Smooth muscle cell (in vitro differentiated cells): Measurements from ENCODE around the gene TIMM17A. TPM values are rescaled to one million over a fixed set of nuclear protein-coding genes. Genes with fewer than 3 reads are reported as not detected.
"Not testable (repeated sequence)": the region's sequence is repeated elsewhere in the genome, so short reads cannot be mapped to it uniquely, and the experiment has no call there.

Experiments used
- DNase-seq: peaks from one replicate; lab custom pipeline; 2025; ENCODE audit not compliant: unreplicated experiment; lab: John Stamatoyannopoulos, UW
- H2AFZ ChIP-seq: fragments of 200-600 bp; sonication (generic); 2 replicates; pipeline ENCODE4 v1.6.0; 2016; ENCODE audit warnings: antibody characterized with exemption, low read depth, mild to moderate bottlenecking
- H3F3A ChIP-seq: fragments of 200-600 bp; sonication (generic); 2 replicates; pipeline ENCODE4 v1.6.0; 2017; ENCODE audit warnings: antibody characterized with exemption, low read depth
- H3K27ac ChIP-seq: fragments of 200-600 bp; sonication (generic); 2 replicates; pipeline ENCODE4 v1.5.1; 2016; ENCODE audit warnings: low read depth, mild to moderate bottlenecking
- H3K27me3 ChIP-seq: fragments of 200-600 bp; sonication (generic); 2 replicates; pipeline ENCODE4 v1.6.1; 2016; ENCODE audit warnings: low read depth, mild to moderate bottlenecking
- H3K36me3 ChIP-seq: fragments of 200-600 bp; sonication (generic); 2 replicates; pipeline ENCODE4 v1.5.1; 2016; ENCODE audit warnings: low read depth
- H3K4me1 ChIP-seq: fragments of 200-600 bp; sonication (generic); 2 replicates; pipeline ENCODE4 v1.5.1; 2016; ENCODE audit warnings: low read depth
- H3K4me2 ChIP-seq: fragments of 200-600 bp; sonication (generic); 2 replicates; pipeline ENCODE4 v1.6.0; 2016; ENCODE audit warnings: mild to moderate bottlenecking
- H3K4me3 ChIP-seq: fragments of 200-600 bp; sonication (generic); 2 replicates; pipeline ENCODE4 v1.5.1; 2016; ENCODE audit warnings: mild to moderate bottlenecking
- H3K79me2 ChIP-seq: fragments of 200-600 bp; sonication (generic); 2 replicates; pipeline ENCODE4 v1.6.0; 2016; ENCODE audit warnings: low read depth, mild to moderate bottlenecking
- H3K9ac ChIP-seq: fragments of 200-600 bp; sonication (generic); 2 replicates; pipeline ENCODE4 v1.6.0; 2016; ENCODE audit warnings: low read depth
- H3K9me3 ChIP-seq: fragments of 200-600 bp; sonication (generic); replicated peaks from 2 replicates; pipeline ENCODE4 v1.5.1; 2016; ENCODE audit warnings: low read depth
- H4K20me1 ChIP-seq: fragments of 200-600 bp; sonication (generic); 2 replicates; pipeline ENCODE4 v1.6.0; 2016; ENCODE audit warnings: low read depth
- CTCF ChIP-seq: fragments of 200-600 bp; sonication (generic); IDR thresholded peaks from 2 replicates; pipeline ENCODE4 v1.5.1; 2017; ENCODE audit warnings: borderline replicate concordance, mild to moderate bottlenecking, antibody characterized with exemption; ENCODE audit not compliant: insufficient read depth, poor library complexity, severe bottlenecking
- WGBS: methylation state at CpG from one replicate; pipeline ENCODE4 v1.1.7; 2016; ENCODE audit warnings: low lambda C conversion rate; 5-methylcytosine and 5-hydroxymethylcytosine counted together
- microRNA-seq: library from miRNA; unstranded; fragments of <30 nt; microRNA quantifications from one replicate; pipeline ENCODE4, GENCODE V29; 2016; ENCODE audit warnings: borderline number of aligned reads
- polyA plus RNA-seq: library from polyadenylated mRNA; unstranded; fragments of >200 nt; fragmentation: Nextera tagmentation; extraction: Ambion mirVana; gene quantifications from 2 replicates; pipeline ENCODE4 v1.2.1, GENCODE V29; 2016
- small RNA-seq: library from RNA; depleted of rRNA; stranded (forward); fragments of <200 nt; gene quantifications from one replicate; pipeline ENCODE3, GENCODE V24; 2014
- total RNA-seq: library from RNA; depleted of rRNA; stranded (reverse); fragments of >200 nt; gene quantifications from 2 replicates; pipeline ENCODE4 v1.2.3, GENCODE V29; 2014

TIMM17A gene
- total and polyA plus RNA-seq, 2 experiments from 2014 or later: 78.6 to 102 TPM

- WGBS: 53% methylated on average over 19 of the region's 19 CpGs
- peaks cover 6% of the 10 kb centered on the region for H3K4me1 ChIP-seq
- no peak for DNase-seq
- H3K4me3 ChIP-seq: no peak overlapping the region
- no peak overlapping the region for H3K27ac ChIP-seq
- no peaks in the 10 kb centered on the region for H4K20me1 ChIP-seq
- no peak for TF ChIP-seq CTCF
- H3K4me2 ChIP-seq: no peak overlapping the region
- no peaks in the 10 kb centered on the region for H3F3A ChIP-seq
- no peak overlapping the region for H3K9ac ChIP-seq
- no peaks in the 10 kb centered on the region for H3K27me3 ChIP-seq
- H3K36me3 ChIP-seq: no peaks in the 10 kb centered on the region
- H3K79me2 ChIP-seq: no peaks in the 10 kb centered on the region
- H2AFZ ChIP-seq: no peak overlapping the region
- no peaks in the 10 kb centered on the region for H3K9me3 ChIP-seq
Observed at GRCh38 chr1:202018468-202019234, 63.3 kb downstream of the TIMM17A start.

- H4K20me1 ChIP-seq, H3F3A ChIP-seq, H3K9ac ChIP-seq, H3K79me2 ChIP-seq, H3K36me3 ChIP-seq, H3K27ac ChIP-seq, H3K4me1 ChIP-seq, H3K27me3 ChIP-seq, H2AFZ ChIP-seq, H3K4me2 ChIP-seq, DNase-seq, H3K9me3 ChIP-seq, H3K4me3 ChIP-seq: not testable (repeated sequence)
- WGBS: 86% methylated on average over 8 of the region's 8 CpGs
Observed at GRCh38 chr1:202019235-202019558, 63.9 kb downstream of the TIMM17A start.

Small RNA genes lying within 50 kb of the gene (microRNA-seq; reads per million reads assigned to microRNA genes)
- gene MIR6740: not detected

Small RNA genes lying within 50 kb of the gene (small RNA-seq; reads per million reads assigned to genes)
- gene MIR6740 (not detected), gene RF00156 (not detected)

Other genes starting within 250 kb of the TIMM17A start
- 24.9 and 25.4 TPM in 2 replicates for gene IPO9, start 126.3 kb upstream of the TIMM17A start, total RNA-seq
- gene IPO9, start 126.3 kb upstream of the TIMM17A start, polyA plus RNA-seq: 43.6 and 53.5 TPM in 2 replicates
- 23.1 and 30.1 TPM in 2 replicates for gene SHISA4, start 66.6 kb upstream of the TIMM17A start, total RNA-seq
- gene SHISA4, start 66.6 kb upstream of the TIMM17A start, polyA plus RNA-seq: 64.4 and 73.5 TPM in 2 replicates
- 4.0 and 6.5 TPM in 2 replicates for gene LMOD1, start 9.0 kb upstream of the TIMM17A start, total RNA-seq
- gene LMOD1, start 9.0 kb upstream of the TIMM17A start, polyA plus RNA-seq: 5.6 and 6.2 TPM in 2 replicates
- 50.6 and 53.4 TPM in 2 replicates for gene RNPEP, start 27.1 kb downstream of the TIMM17A start, total RNA-seq
- 59.0 and 70.9 TPM in 2 replicates for gene RNPEP, start 27.1 kb downstream of the TIMM17A start, polyA plus RNA-seq
- 2.0 and 5.2 TPM in 2 replicates for gene ELF3, start 55.1 kb downstream of the TIMM17A start, total RNA-seq
- 0.96 and 9.6 TPM in 2 replicates for gene ELF3, start 55.1 kb downstream of the TIMM17A start, polyA plus RNA-seq
- gene GPR37L1, start 167.4 kb downstream of the TIMM17A start, total RNA-seq: not detected in 2 replicates
- 0.05 TPM in 1 of 2 replicates, not detected in the other for gene GPR37L1, start 167.4 kb downstream of the TIMM17A start, polyA plus RNA-seq
- gene ARL8A, start 189.2 kb downstream of the TIMM17A start, total RNA-seq: 32.8 and 44.8 TPM in 2 replicates
- 53.3 and 54.7 TPM in 2 replicates for gene ARL8A, start 189.2 kb downstream of the TIMM17A start, polyA plus RNA-seq
- gene PTPN7, start 205.1 kb downstream of the TIMM17A start, total RNA-seq: not detected in 2 replicates
- not detected in 2 replicates for gene PTPN7, start 205.1 kb downstream of the TIMM17A start, polyA plus RNA-seq
- gene LGR6, start 238.3 kb downstream of the TIMM17A start, total RNA-seq: 1.8 and 2.0 TPM in 2 replicates
- gene LGR6, start 238.3 kb downstream of the TIMM17A start, polyA plus RNA-seq: 2.9 and 4.4 TPM in 2 replicates